IPS-15b (cell line): ENCODE measurements around the gene PARP15.
A peak's percentile ranks its signal among the peaks of the same experiment; 100 is the strongest.

Source experiments
- H3K27me3 ChIP-seq: one replicate; pipeline ENCODE4 v1.6.1; 2013; ENCODE audit warnings: low read length; ENCODE audit not compliant: control insufficient read depth, insufficient read depth
- H3K36me3 ChIP-seq: one replicate; pipeline ENCODE4 v1.6.1; 2013; ENCODE audit warnings: low read length; ENCODE audit not compliant: control insufficient read depth, insufficient read depth
- H3K4me1 ChIP-seq: one replicate; pipeline ENCODE4 v1.6.1; 2013; ENCODE audit warnings: mild to moderate bottlenecking, low read length; ENCODE audit not compliant: control insufficient read depth, insufficient read depth
- H3K4me3 ChIP-seq: one replicate; pipeline ENCODE4 v1.5.1; 2013; ENCODE audit warnings: low read depth, low read length
- H3K9ac ChIP-seq: one replicate; pipeline ENCODE4 v1.6.1; 2013; ENCODE audit warnings: low read depth, mild to moderate bottlenecking, low read length
- H3K9me3 ChIP-seq: one replicate; pipeline ENCODE4 v1.6.1; 2013; ENCODE audit warnings: mild to moderate bottlenecking, low read length; ENCODE audit not compliant: control insufficient read depth, insufficient read depth

Gene PARP15

GRCh38 chr3:122576174-122576940, 1.1 kb upstream of the PARP15 start:
- Histone ChIP-seq H3K4me1 (peaks cover 7% of the 10 kb centered on the region), H3K9ac (no peak overlapping the region), H3K9me3 (no peaks in the 10 kb centered on the region), H3K4me3 (no peak overlapping the region), H3K27me3 (peaks cover 19% of the 10 kb centered on the region), H3K36me3 (no peaks in the 10 kb centered on the region)

- Histone ChIP-seq H3K9ac (no peak overlapping the region), H3K36me3 (no peaks in the 10 kb centered on the region), H3K27me3 (peaks cover 19% of the 10 kb centered on the region), H3K9me3 (no peaks in the 10 kb centered on the region), H3K4me1 (peaks cover 6% of the 10 kb centered on the region), H3K4me3 (peak overlapping the region; percentile 54)
Measured at GRCh38 chr3:122578069-122578740, 755 bp downstream of the PARP15 start.

GRCh38 chr3:122580470-122580869, 3.0 kb downstream of the PARP15 start:
- Histone ChIP-seq H3K4me1 (peaks cover 2% of the 10 kb centered on the region), H3K4me3 (no peak overlapping the region), H3K9ac (no peak overlapping the region), H3K36me3 (no peaks in the 10 kb centered on the region), H3K27me3 (peaks cover 19% of the 10 kb centered on the region), H3K9me3 (no peaks in the 10 kb centered on the region)

DNA sequence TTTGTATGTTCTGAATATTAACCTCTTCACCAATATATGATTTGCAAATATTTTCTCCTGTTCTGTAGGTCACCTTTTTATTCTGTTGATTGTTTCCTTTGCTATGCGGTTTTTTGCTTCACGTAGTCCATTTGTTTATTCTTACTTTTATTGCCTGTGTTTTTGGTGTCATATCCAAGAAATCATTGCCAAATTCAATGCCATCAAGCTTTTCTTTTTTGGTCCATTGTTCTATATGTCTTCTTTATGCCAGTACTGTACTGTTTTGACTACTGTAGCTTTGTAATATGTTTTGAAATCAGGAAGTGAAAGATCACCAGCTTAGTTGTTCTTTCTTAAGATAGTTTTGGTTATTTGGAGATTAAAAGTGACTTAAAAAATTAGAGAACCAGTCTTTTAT, 4.2 kb downstream of the PARP15 start:
- Histone ChIP-seq H3K9ac (no peak overlapping the region), H3K4me3 (no peak overlapping the region), H3K36me3 (no peaks in the 10 kb centered on the region), H3K9me3 (no peaks in the 10 kb centered on the region), H3K4me1 (peaks cover 2% of the 10 kb centered on the region), H3K27me3 (peaks cover 13% of the 10 kb centered on the region)

GRCh38 chr3:122582390-122582789, 4.9 kb downstream of the PARP15 start:
- Histone ChIP-seq H3K9me3 (no peaks in the 10 kb centered on the region), H3K4me3 (no peak overlapping the region), H3K36me3 (no peaks in the 10 kb centered on the region), H3K4me1 (no peaks in the 10 kb centered on the region), H3K9ac (no peak overlapping the region), H3K27me3 (peaks cover 6% of the 10 kb centered on the region)

DNA sequence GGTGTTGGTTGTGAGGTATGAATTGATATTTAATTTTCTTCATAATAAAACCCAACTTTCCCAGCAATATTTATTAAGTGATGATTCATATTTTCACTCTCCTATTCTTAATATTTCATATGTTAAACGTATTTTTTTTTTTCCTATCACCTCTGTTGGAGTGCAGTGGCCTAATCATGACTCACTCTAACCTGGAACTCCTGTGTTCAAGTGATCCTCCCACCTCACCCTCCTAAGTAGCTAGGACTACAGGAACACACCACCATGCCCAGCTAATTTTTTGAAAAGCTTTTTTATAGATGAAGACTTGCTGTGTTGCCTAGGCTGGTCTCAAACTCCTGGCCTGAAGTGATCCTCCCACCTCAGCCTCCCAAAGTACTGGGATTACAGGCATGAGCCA, 8.6 kb downstream of the PARP15 start:
- Histone ChIP-seq H3K4me3 (no peak overlapping the region), H3K36me3 (no peaks in the 10 kb centered on the region), H3K9me3 (no peaks in the 10 kb centered on the region), H3K27me3 (no peaks in the 10 kb centered on the region), H3K9ac (no peak overlapping the region), H3K4me1 (peaks cover 4% of the 10 kb centered on the region)

- Histone ChIP-seq H3K27me3 (no peaks in the 10 kb centered on the region), H3K9me3 (no peaks in the 10 kb centered on the region), H3K36me3 (no peaks in the 10 kb centered on the region), H3K9ac (no peak overlapping the region), H3K4me1 (peaks cover 4% of the 10 kb centered on the region), H3K4me3 (no peak overlapping the region)
Measured at GRCh38 chr3:122586773-122587485, 9.5 kb downstream of the PARP15 start.

DNA sequence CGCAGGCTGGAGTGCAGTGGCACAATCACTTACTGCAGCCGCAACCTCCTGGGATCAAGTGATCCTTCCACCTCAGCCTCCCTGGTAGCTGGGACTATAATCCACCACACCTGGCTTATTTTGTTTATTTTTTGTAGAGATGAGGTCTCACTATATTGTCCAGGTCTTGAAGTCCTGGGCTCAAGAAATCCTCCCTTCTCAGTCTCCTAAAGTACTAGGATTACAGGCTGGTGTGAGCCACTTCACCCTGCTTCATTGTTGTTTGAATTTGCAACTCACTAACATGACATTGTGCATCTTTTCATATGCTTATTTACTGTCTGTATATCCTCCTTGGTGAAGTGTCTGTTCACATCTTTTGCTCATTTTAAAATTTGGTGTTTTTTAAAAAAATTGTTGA, 10.1 kb downstream of the PARP15 start:
- no peaks in the 10 kb centered on the region for H3K36me3 ChIP-seq

DNA sequence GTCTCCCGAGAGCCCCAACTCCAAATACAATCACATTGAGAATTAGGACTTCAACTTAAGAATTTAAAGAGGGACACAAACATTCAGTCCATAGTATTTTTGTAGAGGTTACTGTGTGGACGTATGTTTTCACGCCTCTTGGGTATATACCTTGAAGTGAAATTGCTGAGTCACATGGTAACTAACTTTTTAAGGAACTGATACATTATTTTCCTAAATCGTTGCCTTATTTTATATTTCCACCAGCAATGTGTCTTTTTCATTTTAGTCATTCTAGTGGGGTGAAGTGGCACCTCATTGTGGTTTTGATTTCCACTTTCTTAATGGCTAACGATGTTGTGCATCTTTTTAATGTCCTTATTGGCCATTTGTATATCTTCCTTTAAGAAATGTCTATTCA, 11.8 kb downstream of the PARP15 start:
- Histone ChIP-seq H3K27me3 (no peaks in the 10 kb centered on the region), H3K4me1 (peaks cover 4% of the 10 kb centered on the region), H3K36me3 (no peaks in the 10 kb centered on the region), H3K4me3 (no peak overlapping the region), H3K9ac (no peak overlapping the region), H3K9me3 (no peaks in the 10 kb centered on the region)

More for the DNA sequence above, 10.1 kb downstream of the PARP15 start:
- Histone ChIP-seq H3K4me1 (peaks cover 4% of the 10 kb centered on the region), H3K9ac (no peak overlapping the region), H3K4me3 (no peak overlapping the region), H3K27me3 (no peaks in the 10 kb centered on the region), H3K9me3 (no peaks in the 10 kb centered on the region)

- no peak overlapping the region for H3K9ac ChIP-seq
- no peaks in the 10 kb centered on the region for H3K9me3 ChIP-seq
- no peak overlapping the region for H3K4me3 ChIP-seq
- H3K36me3 ChIP-seq = no peaks in the 10 kb centered on the region
- H3K27me3 ChIP-seq = no peaks in the 10 kb centered on the region
- peaks cover 4% of the 10 kb centered on the region for H3K4me1 ChIP-seq
Measured at GRCh38 chr3:122590610-122591009, 13.2 kb downstream of the PARP15 start.

GRCh38 chr3:122594025-122594424, 16.6 kb downstream of the PARP15 start:
- H3K9ac ChIP-seq = no peak overlapping the region
- H3K9me3 ChIP-seq = no peaks in the 10 kb centered on the region
- H3K36me3 ChIP-seq = no peaks in the 10 kb centered on the region
- no peak overlapping the region for H3K4me3 ChIP-seq
- no peaks in the 10 kb centered on the region for H3K27me3 ChIP-seq
- H3K4me1 ChIP-seq = peaks cover 4% of the 10 kb centered on the region
